Fibroblast of the aortic adventitia (primary cell): Measurements from ENCODE around the gene KLK7. TPM values are rescaled to one million over a fixed set of nuclear protein-coding genes. Genes with fewer than 3 reads are reported as not detected.

Experiments
- total RNA-seq: library from RNA; depleted of rRNA; stranded (reverse); fragments of >200 nt; gene quantifications from 2 replicates; pipeline ENCODE4 v1.2.3, GENCODE V29; 2012; ENCODE audit warnings: low replicate concordance

KLK7 gene
- total RNA-seq, 1 donor = 0.18 TPM

Other genes with a start within 250 kb of the KLK7 start
- not detected in 2 replicates for gene GPR32, start 213.5 kb downstream of the KLK7 start, total RNA-seq
- not detected in 2 replicates for gene ACP4, start 193.5 kb downstream of the KLK7 start, total RNA-seq
- gene KLK1, start 160.1 kb downstream of the KLK7 start, total RNA-seq = not detected in 2 replicates
- gene KLK15, start 150.3 kb downstream of the KLK7 start, total RNA-seq = not detected in 2 replicates
- not detected in 2 replicates for gene KLK3, start 129.0 kb downstream of the KLK7 start, total RNA-seq
- gene KLK2, start 110.5 kb downstream of the KLK7 start, total RNA-seq = not detected in 2 replicates
- gene KLK4, start 72.5 kb downstream of the KLK7 start, total RNA-seq = not detected in 2 replicates
- 0.99 TPM in 1 of 2 replicates, not detected in the other for gene KLK5, start 30.9 kb downstream of the KLK7 start, total RNA-seq
- not detected in 2 replicates for gene KLK6, start 14.3 kb downstream of the KLK7 start, total RNA-seq
- not detected in 2 replicates for gene KLK8, start 17.7 kb upstream of the KLK7 start, total RNA-seq
- 0.27 TPM in 1 of 2 replicates, not detected in the other for gene KLK10, start 35.8 kb upstream of the KLK7 start, total RNA-seq
- gene KLK11, start 42.7 kb upstream of the KLK7 start, total RNA-seq = not detected in 2 replicates
- not detected in 2 replicates for gene KLK12, start 51.1 kb upstream of the KLK7 start, total RNA-seq
- gene KLK13, start 81.2 kb upstream of the KLK7 start, total RNA-seq = not detected in 2 replicates
- not detected in 2 replicates for gene KLK14, start 99.0 kb upstream of the KLK7 start, total RNA-seq
- 3.2 and 6.4 TPM in 2 replicates for gene CTU1, start 124.5 kb upstream of the KLK7 start, total RNA-seq
- gene SIGLEC9, start 141.0 kb upstream of the KLK7 start, total RNA-seq = 0.09 TPM in 1 of 2 replicates, not detected in the other
- gene SIGLEC7, start 158.4 kb upstream of the KLK7 start, total RNA-seq = 0.41 TPM in 1 of 2 replicates, not detected in the other
- gene CD33, start 241.2 kb upstream of the KLK7 start, total RNA-seq = not detected in 2 replicates